ENCODE data around the gene GHRH. TPM values are rescaled to one million over a fixed set of nuclear protein-coding genes. Genes with fewer than 3 reads are reported as not detected.

GHRH gene
- total and polyA plus RNA-seq, 2 experiments from 2014 or later, result not detected

- Histone ChIP-seq H3K27me3 (no peaks in the 10 kb centered on the region), H3K79me2 (no peaks in the 10 kb centered on the region), H3K9me3 (ENCODE audit: low read depth) (no peaks in the 10 kb centered on the region), H3K4me3 (no peak overlapping the region), H4K20me1 (ENCODE audit: insufficient read depth, poor library complexity, severe bottlenecking) (no peaks in the 10 kb centered on the region), H3K36me3 (replicated peaks; ENCODE audit: insufficient read depth, low read depth) (peaks cover 8% of the 10 kb centered on the region), H3K27ac (no peak overlapping the region), H3K4me2 (no peak overlapping the region), H2AFZ (no peak overlapping the region), H3K4me1 (ENCODE audit: insufficient read depth) (no peaks in the 10 kb centered on the region), H3K9me2 (replicated peaks; ENCODE audit: insufficient read depth) (no peaks in the 10 kb centered on the region)
- TF ChIP-seq EZH2phosphoT487 (IDR thresholded peaks at IDR 0.05; ENCODE audit: low read depth, severe bottlenecking, unreplicated experiment), result no peak
- TF ChIP-seq CTCF (IDR thresholded peaks at IDR 0.05; ENCODE audit: poor library complexity), result no peak
- TF ChIP-seq EZH2 (IDR thresholded peaks at IDR 0.05; ENCODE audit: borderline replicate concordance), result no peak
- WGBS (ENCODE audit: low lambda C conversion rate, missing lambda C conversion rate), result 93% methylated on average over 16 of the region's 16 CpGs
- no peak for DNase-seq (ENCODE audit: low spot score)
Measured at GRCh38 chr20:37243076-37243936, 18.3 kb downstream of the GHRH start.

DNA sequence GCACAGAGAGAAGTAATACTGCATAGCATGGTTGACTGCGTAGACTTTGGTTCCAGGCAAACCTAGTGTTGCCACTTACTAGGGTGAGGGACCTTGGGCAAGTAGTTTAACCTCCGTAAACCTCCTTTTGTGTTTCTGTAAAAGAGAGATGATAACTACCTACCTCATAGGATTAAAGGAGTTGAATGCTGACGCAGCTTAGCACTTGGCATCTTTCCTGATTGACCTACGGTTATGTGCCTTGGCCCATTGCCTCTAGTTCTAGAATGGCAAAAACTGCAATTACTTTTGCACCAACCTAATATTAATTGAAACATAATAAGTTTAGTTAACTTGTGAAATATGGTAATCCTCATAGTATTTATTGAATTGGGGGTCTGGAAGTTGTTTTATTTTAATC lies 19.1 kb downstream of the GHRH start:
- no peaks in the 10 kb centered on the region for H3K9me3 ChIP-seq (ENCODE audit: low read depth)
- H3K4me3 ChIP-seq, result no peak overlapping the region
- no peak overlapping the region for H3K4me2 ChIP-seq
- no peaks in the 10 kb centered on the region for H4K20me1 ChIP-seq (ENCODE audit: insufficient read depth, poor library complexity, severe bottlenecking)
- no peaks in the 10 kb centered on the region for H3K27me3 ChIP-seq
- H3K36me3 ChIP-seq (replicated peaks; ENCODE audit: insufficient read depth, low read depth), result peaks cover 8% of the 10 kb centered on the region
- no peak for TF ChIP-seq CTCF (IDR thresholded peaks at IDR 0.05; ENCODE audit: poor library complexity)
- TF ChIP-seq EZH2phosphoT487 (IDR thresholded peaks at IDR 0.05; ENCODE audit: low read depth, severe bottlenecking, unreplicated experiment), result no peak
- no peak for TF ChIP-seq EZH2 (IDR thresholded peaks at IDR 0.05; ENCODE audit: borderline replicate concordance)
- WGBS (ENCODE audit: low lambda C conversion rate, missing lambda C conversion rate), result 95% methylated on average over 4 of the region's 4 CpGs
- DNase-seq (ENCODE audit: low spot score), result no peak
- no peak overlapping the region for H3K27ac ChIP-seq
- H3K4me1 ChIP-seq (ENCODE audit: insufficient read depth), result no peaks in the 10 kb centered on the region
- H2AFZ ChIP-seq, result no peak overlapping the region
- H3K79me2 ChIP-seq, result no peaks in the 10 kb centered on the region
- H3K9me2 ChIP-seq (replicated peaks; ENCODE audit: insufficient read depth), result no peaks in the 10 kb centered on the region

DNA sequence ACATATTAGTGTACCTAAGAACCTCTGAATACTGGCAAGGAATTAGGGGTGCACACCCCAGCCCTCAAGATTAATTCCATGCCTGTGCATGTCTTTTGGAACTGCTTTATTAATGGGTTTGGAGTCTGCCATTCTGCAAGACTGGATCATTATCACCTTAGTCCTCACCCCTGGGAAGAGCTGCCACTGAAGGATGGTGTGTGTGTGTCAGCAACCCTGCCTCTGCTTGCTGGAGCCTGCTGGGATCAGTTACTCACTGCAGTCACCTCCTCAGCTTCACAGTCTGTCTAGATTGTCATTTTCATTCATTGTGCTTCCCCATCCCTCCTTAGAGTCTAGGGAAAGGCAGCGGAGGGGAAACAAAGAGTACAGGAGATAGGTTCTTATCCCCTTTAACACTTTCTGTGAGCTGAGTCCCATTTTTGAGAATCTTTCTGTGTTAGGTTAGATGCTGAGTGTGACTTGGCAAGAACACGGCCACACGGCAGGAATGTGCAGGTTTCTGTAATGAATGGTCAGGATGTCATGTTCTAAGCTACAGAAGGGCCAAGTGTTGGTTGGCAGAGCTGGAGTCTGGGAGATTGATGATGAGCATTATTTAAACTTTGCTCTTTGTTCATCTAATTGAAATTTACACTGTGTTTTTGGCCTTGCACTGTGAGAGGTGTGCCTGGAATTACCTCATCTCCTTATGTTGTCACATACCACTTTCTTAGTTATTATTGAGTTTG lies 21.1 kb downstream of the GHRH start:
- Histone ChIP-seq H3K9me3 (ENCODE audit: low read depth) (no peaks in the 10 kb centered on the region), H3K27ac (no peak overlapping the region), H3K27me3 (no peaks in the 10 kb centered on the region), H3K4me1 (ENCODE audit: insufficient read depth) (no peaks in the 10 kb centered on the region), H3K4me2 (no peak overlapping the region), H2AFZ (no peak overlapping the region), H3K4me3 (no peak overlapping the region), H3K79me2 (no peaks in the 10 kb centered on the region), H3K9me2 (replicated peaks; ENCODE audit: insufficient read depth) (no peaks in the 10 kb centered on the region), H4K20me1 (ENCODE audit: insufficient read depth, poor library complexity, severe bottlenecking) (no peaks in the 10 kb centered on the region), H3K36me3 (replicated peaks; ENCODE audit: insufficient read depth, low read depth) (peaks cover 8% of the 10 kb centered on the region)
- TF ChIP-seq EZH2phosphoT487 (IDR thresholded peaks at IDR 0.05; ENCODE audit: low read depth, severe bottlenecking, unreplicated experiment), result no peak
- TF ChIP-seq EZH2 (IDR thresholded peaks at IDR 0.05; ENCODE audit: borderline replicate concordance), result no peak
- TF ChIP-seq CTCF (IDR thresholded peaks at IDR 0.05; ENCODE audit: poor library complexity), result no peak
- 95% methylated on average over 3 of the region's 3 CpGs for WGBS (ENCODE audit: low lambda C conversion rate, missing lambda C conversion rate)
- DNase-seq (ENCODE audit: low spot score), result no peak

Measured in hepatocyte (in vitro differentiated cells).